ENCODE data around the gene SUSD3. TPM values are rescaled to one million over a fixed set of nuclear protein-coding genes. Genes with fewer than 3 reads are reported as not detected.

The SUSD3 gene
- total RNA-seq, 1 donor from 2014 or later: 2.4 TPM

DNA sequence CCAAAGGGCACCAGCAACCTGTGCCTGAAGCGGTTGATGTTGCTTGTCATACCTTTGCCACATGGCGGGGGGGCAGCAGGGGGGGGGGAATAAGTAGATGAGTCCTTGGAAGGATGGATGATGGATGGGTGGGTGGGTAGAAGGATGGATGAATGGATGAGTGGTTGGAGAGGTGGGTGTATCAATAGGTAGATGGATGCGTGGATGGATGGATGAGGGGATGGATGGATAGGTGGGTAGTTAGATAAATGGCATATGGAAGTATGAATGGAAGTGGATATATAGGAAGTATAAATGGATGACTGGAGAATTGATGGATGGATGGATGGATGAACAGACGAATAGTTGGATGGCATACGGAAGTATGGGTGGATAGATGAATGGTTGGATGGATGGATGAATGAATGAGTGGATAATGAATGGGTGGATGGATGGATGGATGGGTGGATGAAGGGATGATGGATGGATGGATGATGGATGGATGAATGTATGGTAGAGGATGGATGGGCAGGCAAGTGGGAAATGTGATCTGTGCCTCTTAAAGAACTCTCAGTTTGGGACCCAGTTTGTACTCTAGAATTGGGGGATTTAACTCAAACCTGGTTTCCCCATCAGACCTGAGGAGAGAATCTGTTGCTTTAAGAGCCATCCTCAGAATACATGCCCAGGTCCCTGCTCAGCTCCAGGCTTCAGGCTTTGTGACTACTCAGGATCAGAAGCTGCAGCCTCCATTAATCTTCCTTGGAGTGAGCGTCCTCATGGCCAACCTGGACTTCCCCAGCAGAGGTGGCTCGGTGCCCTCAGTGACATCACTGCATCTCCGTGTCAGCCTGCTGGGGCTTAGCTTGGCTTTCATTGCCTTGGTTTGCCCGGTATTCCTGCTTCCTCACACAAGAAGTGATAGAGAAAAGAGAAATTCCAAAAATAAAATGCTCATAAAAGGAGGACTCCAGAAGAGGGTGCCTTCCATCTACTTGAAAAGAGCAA is 27.6 kb upstream of the SUSD3 start:
- no peaks in the 10 kb centered on the region for H3K9me3 Mint-ChIP-seq
- TF ChIP-seq CTCF (IDR thresholded peaks at IDR 0.05; ENCODE audit: unreplicated experiment): no peak
- peaks cover 6% of the 10 kb centered on the region for H3K36me3 Mint-ChIP-seq
- no peak for DNase-seq (ENCODE audit: low spot score in 2 of 2, unreplicated experiment in 2 of 2)
- H3K27ac Mint-ChIP-seq: no peak overlapping the region
- H3K4me3 Mint-ChIP-seq: no peak overlapping the region
- no peaks in the 10 kb centered on the region for H3K27me3 Mint-ChIP-seq (ENCODE audit: low read depth)
- H3K4me1 Mint-ChIP-seq: peaks cover 8% of the 10 kb centered on the region

DNA sequence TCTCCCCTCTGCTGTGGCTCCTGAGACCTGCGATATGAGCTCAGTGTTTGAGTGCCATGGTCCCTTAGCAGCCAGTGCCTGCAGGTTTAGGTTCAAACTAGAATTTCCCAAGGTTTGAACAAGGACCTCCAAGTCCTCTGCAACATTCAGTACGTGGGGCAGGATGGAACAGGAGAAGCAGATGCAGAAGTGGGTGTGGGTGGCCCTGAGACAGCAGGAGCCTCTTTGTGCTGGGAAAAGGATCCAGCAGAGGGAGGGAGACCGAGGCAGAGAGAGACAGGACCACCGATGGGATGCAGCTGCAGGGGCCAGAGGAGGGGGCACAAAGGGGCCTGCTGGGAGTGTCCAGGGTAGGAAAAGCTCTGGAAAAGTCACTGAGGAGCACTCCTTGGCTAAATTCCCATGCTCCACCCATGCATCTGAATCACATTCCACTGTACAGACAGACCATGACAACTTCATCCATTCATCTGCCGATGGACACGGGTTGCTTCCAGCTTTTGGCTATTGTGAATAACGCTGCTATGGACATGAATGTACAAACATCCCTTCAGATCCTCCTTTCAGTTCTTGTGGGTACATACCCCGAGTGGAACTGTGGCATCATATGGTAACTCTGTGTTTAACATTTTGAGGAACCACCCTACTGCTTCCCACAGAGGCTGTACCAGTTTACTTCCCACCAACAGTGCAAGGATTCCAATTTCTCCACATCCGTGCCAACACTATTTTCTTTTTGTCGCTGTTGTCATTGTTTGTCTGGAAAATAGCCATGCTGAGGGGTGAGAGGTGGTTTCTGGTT is 26.7 kb upstream of the SUSD3 start:
- Mint-ChIP-seq H3K27ac (no peak overlapping the region), H3K4me1 (peaks cover 8% of the 10 kb centered on the region), H3K36me3 (peaks cover 6% of the 10 kb centered on the region), H3K4me3 (no peak overlapping the region), H3K27me3 (ENCODE audit: low read depth) (no peaks in the 10 kb centered on the region), H3K9me3 (no peaks in the 10 kb centered on the region)
- TF ChIP-seq CTCF (IDR thresholded peaks at IDR 0.05; ENCODE audit: unreplicated experiment): no peak
- DNase-seq (ENCODE audit: low spot score in 2 of 2, unreplicated experiment in 2 of 2): no peak

DNA sequence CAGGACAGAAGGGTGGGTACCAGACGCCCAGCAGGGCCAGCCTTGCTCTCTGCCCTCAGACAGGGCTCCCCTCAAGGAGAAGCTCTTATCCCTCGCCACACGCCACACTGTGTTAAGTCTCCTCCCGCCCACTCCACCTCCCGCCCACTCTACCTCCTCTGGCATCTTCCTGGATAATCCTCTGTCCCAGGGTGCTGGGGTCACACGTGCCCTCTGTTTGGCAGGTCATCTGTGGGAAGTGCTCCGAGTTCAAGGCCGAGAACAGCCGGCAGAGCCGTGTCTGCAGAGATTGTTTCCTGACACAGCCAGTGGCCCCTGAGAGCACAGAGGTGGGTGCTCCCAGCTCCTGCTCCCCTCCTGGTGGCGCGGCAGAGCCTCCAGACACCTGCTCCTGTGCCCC is 26.0 kb upstream of the SUSD3 start:
- no peaks in the 10 kb centered on the region for H3K27me3 Mint-ChIP-seq (ENCODE audit: low read depth)
- no peak for TF ChIP-seq CTCF (IDR thresholded peaks at IDR 0.05; ENCODE audit: unreplicated experiment)
- no peak overlapping the region for H3K4me3 Mint-ChIP-seq
- H3K27ac Mint-ChIP-seq: no peak overlapping the region
- H3K36me3 Mint-ChIP-seq: peaks cover 6% of the 10 kb centered on the region
- H3K4me1 Mint-ChIP-seq: peaks cover 8% of the 10 kb centered on the region
- no peaks in the 10 kb centered on the region for H3K9me3 Mint-ChIP-seq
- no peak for DNase-seq (ENCODE audit: low spot score in 2 of 2, unreplicated experiment in 2 of 2)

GRCh38 chr9:93033531-93033930 is 25.0 kb upstream of the SUSD3 start:
- peak overlapping the region; percentile 77 for H3K27ac Mint-ChIP-seq
- no peaks in the 10 kb centered on the region for H3K27me3 Mint-ChIP-seq (ENCODE audit: low read depth)
- no peak for TF ChIP-seq CTCF (IDR thresholded peaks at IDR 0.05; ENCODE audit: unreplicated experiment)
- H3K36me3 Mint-ChIP-seq: peaks cover 6% of the 10 kb centered on the region
- DNase-seq (ENCODE audit: low spot score in 2 of 2, unreplicated experiment in 2 of 2): no peak
- no peak overlapping the region for H3K4me3 Mint-ChIP-seq
- peaks cover 9% of the 10 kb centered on the region for H3K4me1 Mint-ChIP-seq
- H3K9me3 Mint-ChIP-seq: no peaks in the 10 kb centered on the region

GRCh38 chr9:93035106-93035660 is 23.3 kb upstream of the SUSD3 start:
- H3K27ac Mint-ChIP-seq: no peak overlapping the region
- no peaks in the 10 kb centered on the region for H3K27me3 Mint-ChIP-seq (ENCODE audit: low read depth)
- H3K4me1 Mint-ChIP-seq: peaks cover 9% of the 10 kb centered on the region
- no peak for TF ChIP-seq CTCF (IDR thresholded peaks at IDR 0.05; ENCODE audit: unreplicated experiment)
- H3K4me3 Mint-ChIP-seq: no peak overlapping the region
- H3K36me3 Mint-ChIP-seq: peaks cover 4% of the 10 kb centered on the region
- DNase-seq (ENCODE audit: low spot score in 2 of 2, unreplicated experiment in 2 of 2): no peak
- H3K9me3 Mint-ChIP-seq: no peaks in the 10 kb centered on the region
